Measurements from ENCODE around the gene POMGNT2. TPM values are rescaled to one million over a fixed set of nuclear protein-coding genes. Genes with fewer than 3 reads are reported as not detected.

Gene POMGNT2
- total RNA-seq, 1 experiment from 2014 or later, result 45.7 TPM

DNA sequence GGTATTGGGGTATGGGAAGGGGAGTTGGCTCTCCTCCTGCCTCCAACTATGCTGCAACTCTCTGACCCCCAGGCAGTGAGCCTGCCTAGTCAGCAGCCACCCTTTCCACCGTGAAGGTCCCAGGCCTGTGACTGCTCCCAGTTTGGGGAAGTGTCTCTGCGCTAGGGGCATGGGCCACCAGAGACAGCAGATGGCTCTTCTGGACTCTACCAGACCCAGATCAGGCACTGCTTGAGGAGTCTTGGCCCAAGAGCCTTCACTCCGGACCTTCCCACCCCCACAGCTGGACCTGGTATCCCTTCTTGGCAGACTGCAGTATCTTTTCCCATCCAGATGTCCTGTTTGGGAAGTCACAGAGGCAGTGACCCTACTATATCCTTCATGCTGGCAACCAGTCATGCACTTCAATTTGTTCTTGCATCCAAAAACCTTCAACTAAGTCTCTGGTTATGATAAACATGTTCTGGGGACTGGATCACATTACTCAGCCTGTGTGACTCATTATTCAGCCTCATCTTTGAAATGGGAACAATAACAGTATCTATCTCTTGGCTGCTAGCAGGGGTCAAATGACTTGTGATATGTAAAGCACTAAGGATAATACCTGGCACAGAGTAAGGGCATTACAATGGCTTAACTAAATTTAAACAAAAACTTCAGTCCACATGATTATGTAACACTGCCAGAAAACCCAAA is 62.7 kb downstream of the POMGNT2 start:
- Histone ChIP-seq H2AFZ (ENCODE audit: low read length) (no peak overlapping the region), H3F3A (ENCODE audit: low read length, unreplicated experiment) (no peaks in the 10 kb centered on the region), H3K27me3 (ENCODE audit: low read length) (peaks cover 4% of the 10 kb centered on the region; the same call in 1 of the 2 replicates), H3K9me2 (replicated peaks; ENCODE audit: low read length) (no peaks in the 10 kb centered on the region), H3K4me2 (ENCODE audit: low read length) (no peak overlapping the region), H3K79me2 (ENCODE audit: low read length) (no peaks in the 10 kb centered on the region), H3K27ac (ENCODE audit: low read length) (no peak overlapping the region), H3K4me1 (ENCODE audit: insufficient read depth, low read length) (no peaks in the 10 kb centered on the region), H3K4me3 (ENCODE audit: low read length) (no peak overlapping the region), H3K9ac (ENCODE audit: low read length) (no peak overlapping the region), H3K9me3 (ENCODE audit: low read length) (no peaks in the 10 kb centered on the region; the same call in 1 of the 2 replicates), H4K20me1 (ENCODE audit: low read length) (no peaks in the 10 kb centered on the region), H3K36me3 (ENCODE audit: low read depth, low read length) (no peaks in the 10 kb centered on the region)
- no peak for ATAC-seq
- CTCF ChIA-PET, result no interaction called here
- DNase-seq, result peak; percentile 9
- intact Hi-C loops (cut with micrococcal nuclease), result no loop called here
- TF ChIP-seq EZH2phosphoT487 (IDR thresholded peaks at IDR 0.05; ENCODE audit: borderline replicate concordance, low read length), result no peak
- no peak for TF ChIP-seq EZH2 (IDR thresholded peaks at IDR 0.05; ENCODE audit: low read length, unreplicated experiment)
- TF ChIP-seq, protein P1, sequence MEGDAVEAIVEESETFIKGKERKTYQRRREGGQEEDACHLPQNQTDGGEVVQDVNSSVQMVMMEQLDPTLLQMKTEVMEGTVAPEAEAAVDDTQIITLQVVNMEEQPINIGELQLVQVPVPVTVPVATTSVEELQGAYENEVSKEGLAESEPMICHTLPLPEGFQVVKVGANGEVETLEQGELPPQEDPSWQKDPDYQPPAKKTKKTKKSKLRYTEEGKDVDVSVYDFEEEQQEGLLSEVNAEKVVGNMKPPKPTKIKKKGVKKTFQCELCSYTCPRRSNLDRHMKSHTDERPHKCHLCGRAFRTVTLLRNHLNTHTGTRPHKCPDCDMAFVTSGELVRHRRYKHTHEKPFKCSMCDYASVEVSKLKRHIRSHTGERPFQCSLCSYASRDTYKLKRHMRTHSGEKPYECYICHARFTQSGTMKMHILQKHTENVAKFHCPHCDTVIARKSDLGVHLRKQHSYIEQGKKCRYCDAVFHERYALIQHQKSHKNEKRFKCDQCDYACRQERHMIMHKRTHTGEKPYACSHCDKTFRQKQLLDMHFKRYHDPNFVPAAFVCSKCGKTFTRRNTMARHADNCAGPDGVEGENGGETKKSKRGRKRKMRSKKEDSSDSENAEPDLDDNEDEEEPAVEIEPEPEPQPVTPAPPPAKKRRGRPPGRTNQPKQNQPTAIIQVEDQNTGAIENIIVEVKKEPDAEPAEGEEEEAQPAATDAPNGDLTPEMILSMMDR (conservative IDR thresholded peaks at IDR 0.05; ENCODE audit: low read depth, low read length), result no peak
- no TSS peak for BruUV-seq (replicated peaks)
- POLR2A ChIA-PET (ENCODE audit: unreplicated experiment), result interaction anchor here (0.6 kb wide), 1 partner anchor 1313 kb away, joined by 3 read pairs; no protein-coding TSS in a partner anchor

DNA sequence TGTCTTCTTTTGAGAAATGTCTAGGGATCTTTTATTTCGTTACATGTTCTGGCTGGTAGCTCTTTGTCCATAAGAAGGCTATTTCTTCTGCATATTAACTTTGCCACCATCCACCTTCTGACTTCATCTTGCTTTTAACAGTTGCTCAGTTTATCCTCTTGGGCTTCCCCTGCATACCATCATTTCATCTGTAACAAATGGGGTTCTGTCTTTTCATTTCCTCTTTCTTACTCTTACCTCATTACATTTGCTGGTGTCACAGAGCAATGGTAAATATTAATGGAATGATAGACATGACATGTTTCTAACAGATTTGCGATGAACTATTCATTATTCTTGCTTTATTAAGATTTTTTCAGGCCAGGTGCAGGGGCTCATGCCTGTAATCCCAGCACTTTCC is 64.4 kb downstream of the POMGNT2 start:
- intact Hi-C loops (cut with micrococcal nuclease), result no loop called here
- Histone ChIP-seq H3K4me2 (ENCODE audit: low read length) (no peak overlapping the region), H3K9me2 (replicated peaks; ENCODE audit: low read length) (no peaks in the 10 kb centered on the region), H3K79me2 (ENCODE audit: low read length) (no peaks in the 10 kb centered on the region), H3K9ac (ENCODE audit: low read length) (no peak overlapping the region), H3K4me1 (ENCODE audit: insufficient read depth, low read length) (no peaks in the 10 kb centered on the region), H4K20me1 (ENCODE audit: low read length) (no peaks in the 10 kb centered on the region), H3K9me3 (ENCODE audit: low read length) (no peaks in the 10 kb centered on the region; the same call in 1 of the 2 replicates), H3F3A (ENCODE audit: low read length, unreplicated experiment) (no peaks in the 10 kb centered on the region), H3K4me3 (ENCODE audit: low read length) (no peak overlapping the region), H3K27ac (ENCODE audit: low read length) (no peak overlapping the region), H2AFZ (ENCODE audit: low read length) (no peak overlapping the region), H3K36me3 (ENCODE audit: low read depth, low read length) (no peaks in the 10 kb centered on the region), H3K27me3 (ENCODE audit: low read length) (peaks cover 17% of the 10 kb centered on the region)
- ChIA-PET POLR2A (ENCODE audit: unreplicated experiment) (no interaction called here), CTCF (no interaction called here)
- TF ChIP-seq EZH2phosphoT487 (IDR thresholded peaks at IDR 0.05; ENCODE audit: borderline replicate concordance, low read length), result no peak
- no peak for TF ChIP-seq EZH2 (IDR thresholded peaks at IDR 0.05; ENCODE audit: low read length, unreplicated experiment)
- TF ChIP-seq, protein P1 (conservative IDR thresholded peaks at IDR 0.05; ENCODE audit: low read depth, low read length), result no peak
- BruUV-seq (replicated peaks), result no TSS peak
- ATAC-seq (no peak), DNase-seq (no peak)

DNA sequence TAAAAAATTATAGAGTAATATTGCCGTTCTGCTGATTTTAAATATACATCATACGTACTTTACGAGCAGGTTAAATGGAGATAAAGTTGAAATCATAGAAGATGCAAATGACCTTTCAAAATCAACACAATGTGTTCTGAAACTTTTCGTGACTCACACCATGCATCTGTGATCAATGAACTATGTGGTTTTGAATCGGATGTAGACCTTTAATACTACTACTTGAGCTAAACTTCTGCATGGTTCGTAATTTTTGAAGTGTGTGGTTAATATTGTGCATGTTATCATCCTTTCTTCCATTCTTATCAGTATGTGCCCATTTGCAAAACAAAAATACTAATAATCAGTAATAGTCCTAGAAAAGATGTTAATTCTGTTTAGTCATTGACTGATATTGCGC is 67.9 kb downstream of the POMGNT2 start:
- DNase-seq (no peak), ATAC-seq (no peak)
- H3K36me3 ChIP-seq (ENCODE audit: low read depth, low read length), result no peaks in the 10 kb centered on the region
- no peak overlapping the region for H2AFZ ChIP-seq (ENCODE audit: low read length)
- ChIA-PET POLR2A (ENCODE audit: unreplicated experiment) (no interaction called here), CTCF (no interaction called here)
- peaks cover 26% of the 10 kb centered on the region for H3K27me3 ChIP-seq (ENCODE audit: low read length)
- no peaks in the 10 kb centered on the region for H3K4me1 ChIP-seq (ENCODE audit: insufficient read depth, low read length)
- H3K9me3 ChIP-seq (ENCODE audit: low read length), result no peaks in the 10 kb centered on the region
- H3F3A ChIP-seq (ENCODE audit: low read length, unreplicated experiment), result no peaks in the 10 kb centered on the region
- H3K9me2 ChIP-seq (replicated peaks; ENCODE audit: low read length), result no peaks in the 10 kb centered on the region
- no TSS peak for BruUV-seq (replicated peaks)
- H3K27ac ChIP-seq (ENCODE audit: low read length), result no peak overlapping the region
- no peaks in the 10 kb centered on the region for H3K79me2 ChIP-seq (ENCODE audit: low read length)
- H4K20me1 ChIP-seq (ENCODE audit: low read length), result no peaks in the 10 kb centered on the region
- intact Hi-C loops (cut with micrococcal nuclease), result no loop called here
- no peak overlapping the region for H3K9ac ChIP-seq (ENCODE audit: low read length)
- TF ChIP-seq EZH2phosphoT487 (IDR thresholded peaks at IDR 0.05; ENCODE audit: borderline replicate concordance, low read length), result no peak
- TF ChIP-seq EZH2 (IDR thresholded peaks at IDR 0.05; ENCODE audit: low read length, unreplicated experiment), result no peak
- TF ChIP-seq, protein P1 (conservative IDR thresholded peaks at IDR 0.05; ENCODE audit: low read depth, low read length), result no peak
- H3K4me2 ChIP-seq (ENCODE audit: low read length), result no peak overlapping the region
- no peak overlapping the region for H3K4me3 ChIP-seq (ENCODE audit: low read length)

Measured in PC-3 (cell line).